SU-DHL-6 (cell line): ENCODE measurements around the gene MME.

Experiments used
- CTCF ChIP-seq: fragments of 200-600 bp; sonication (generic); IDR thresholded peaks from one replicate; pipeline ENCODE4 v1.5.1; 2017; ENCODE audit warnings: antibody characterized with exemption, mild to moderate bottlenecking, low read length, moderate library complexity; ENCODE audit not compliant: insufficient read depth, poor library complexity, severe bottlenecking
- EZH2phosphoT487 ChIP-seq: fragments of 200-600 bp; sonication (generic), shearing (Covaris generic); conservative IDR thresholded peaks from 2 replicates; pipeline ENCODE4 v1.6.1; 2018; ENCODE audit warnings: mild to moderate bottlenecking, antibody characterized with exemption, low read length, moderate library complexity, mixed read lengths

GRCh38 chr3:155053756-155054155 lies 26.4 kb upstream of the MME start:
- no peak for TF ChIP-seq CTCF
- no peak for TF ChIP-seq EZH2phosphoT487
